Astrocyte of the spinal cord (primary cell): Measurements from ENCODE around the gene CREB5.

Experiments
- DNase-seq: peaks from one replicate; pipeline ENCODE4 v3.0.0; 2011; ENCODE audit warnings: low read depth, low spot score
- H3K4me3 ChIP-seq: 2 replicates; pipeline ENCODE4 v1.5.1; 2011; ENCODE audit warnings: low read depth, mild to moderate bottlenecking, low read length, moderate library complexity
- in situ Hi-C: cut with HindIII; loops from 2 replicates; pipeline ENCODE4 v1.10.0; 2017; ENCODE audit warnings: low sequenced_read_pairs
- TF ChIP-seq, protein P1 (sequence below): IDR thresholded peaks from 2 replicates; pipeline ENCODE4 v1.5.1; 2012; ENCODE audit warnings: low read depth, mild to moderate bottlenecking, low read length, inconsistent platforms

CREB5 gene

DNA sequence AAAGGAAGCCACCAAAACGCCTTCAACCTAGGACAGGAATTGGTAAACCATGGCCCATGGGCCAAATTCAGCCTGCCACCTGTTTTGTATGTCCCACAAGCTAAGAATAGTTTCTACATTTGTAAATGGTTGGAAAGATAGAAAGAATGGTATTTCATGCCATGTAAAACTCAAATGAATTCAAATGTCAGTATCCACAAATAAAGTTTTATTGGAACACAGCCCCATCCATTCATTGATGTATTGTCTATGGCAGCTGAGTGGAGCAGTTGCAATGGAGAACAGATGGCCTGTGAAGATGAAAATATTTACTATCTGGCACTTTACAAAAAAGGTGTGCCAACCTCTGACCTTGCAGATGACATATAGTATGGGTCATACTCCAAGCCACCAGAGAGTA, 236.9 kb downstream of the CREB5 start:
- in situ Hi-C loops = no loop called here
- no peak for DNase-seq
- H3K4me3 ChIP-seq = no peak overlapping the region
- TF ChIP-seq, protein P1, sequence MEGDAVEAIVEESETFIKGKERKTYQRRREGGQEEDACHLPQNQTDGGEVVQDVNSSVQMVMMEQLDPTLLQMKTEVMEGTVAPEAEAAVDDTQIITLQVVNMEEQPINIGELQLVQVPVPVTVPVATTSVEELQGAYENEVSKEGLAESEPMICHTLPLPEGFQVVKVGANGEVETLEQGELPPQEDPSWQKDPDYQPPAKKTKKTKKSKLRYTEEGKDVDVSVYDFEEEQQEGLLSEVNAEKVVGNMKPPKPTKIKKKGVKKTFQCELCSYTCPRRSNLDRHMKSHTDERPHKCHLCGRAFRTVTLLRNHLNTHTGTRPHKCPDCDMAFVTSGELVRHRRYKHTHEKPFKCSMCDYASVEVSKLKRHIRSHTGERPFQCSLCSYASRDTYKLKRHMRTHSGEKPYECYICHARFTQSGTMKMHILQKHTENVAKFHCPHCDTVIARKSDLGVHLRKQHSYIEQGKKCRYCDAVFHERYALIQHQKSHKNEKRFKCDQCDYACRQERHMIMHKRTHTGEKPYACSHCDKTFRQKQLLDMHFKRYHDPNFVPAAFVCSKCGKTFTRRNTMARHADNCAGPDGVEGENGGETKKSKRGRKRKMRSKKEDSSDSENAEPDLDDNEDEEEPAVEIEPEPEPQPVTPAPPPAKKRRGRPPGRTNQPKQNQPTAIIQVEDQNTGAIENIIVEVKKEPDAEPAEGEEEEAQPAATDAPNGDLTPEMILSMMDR = no peak

DNA sequence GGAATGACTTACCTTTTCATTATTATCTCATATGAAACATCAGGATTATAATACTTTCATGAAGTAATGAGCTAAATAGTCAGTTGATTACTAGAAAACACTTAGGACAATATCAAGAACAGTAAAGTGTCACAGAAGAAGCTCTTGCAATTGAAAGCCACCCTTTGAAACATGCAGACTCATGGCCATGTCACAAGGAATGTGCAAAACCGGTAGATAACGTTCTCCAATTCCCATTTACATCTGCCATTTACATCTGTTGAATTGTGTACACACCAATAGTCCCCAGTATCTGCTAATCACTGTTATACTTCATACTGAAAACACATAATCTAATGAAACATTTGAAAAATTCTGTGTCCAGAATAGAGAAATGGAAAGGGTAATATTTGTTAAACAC, 237.5 kb downstream of the CREB5 start:
- no peak overlapping the region for H3K4me3 ChIP-seq
- in situ Hi-C loops = no loop called here
- DNase-seq = no peak
- TF ChIP-seq, protein P1 = no peak

DNA sequence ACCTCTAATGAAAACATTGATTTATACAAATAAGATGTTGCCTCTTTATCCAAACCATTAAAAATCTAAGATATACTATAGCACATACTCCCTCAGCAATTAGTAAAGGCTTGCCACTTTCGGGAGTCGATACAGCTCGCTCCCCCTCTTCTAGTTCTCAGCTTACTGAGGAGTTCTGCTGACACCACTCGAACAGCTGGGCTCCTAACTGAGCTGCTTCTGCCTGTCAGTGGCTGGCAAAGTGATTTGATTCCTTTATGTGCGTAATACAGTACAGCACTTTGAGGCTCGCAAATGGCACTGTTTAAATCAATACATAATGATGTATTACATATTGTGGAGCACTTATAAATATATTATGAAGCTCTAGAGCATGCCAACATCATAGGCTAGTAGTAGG, 241.8 kb downstream of the CREB5 start:
- in situ Hi-C loops = no loop called here
- TF ChIP-seq, protein P1 = no peak
- no peak for DNase-seq
- H3K4me3 ChIP-seq = no peak overlapping the region

DNA sequence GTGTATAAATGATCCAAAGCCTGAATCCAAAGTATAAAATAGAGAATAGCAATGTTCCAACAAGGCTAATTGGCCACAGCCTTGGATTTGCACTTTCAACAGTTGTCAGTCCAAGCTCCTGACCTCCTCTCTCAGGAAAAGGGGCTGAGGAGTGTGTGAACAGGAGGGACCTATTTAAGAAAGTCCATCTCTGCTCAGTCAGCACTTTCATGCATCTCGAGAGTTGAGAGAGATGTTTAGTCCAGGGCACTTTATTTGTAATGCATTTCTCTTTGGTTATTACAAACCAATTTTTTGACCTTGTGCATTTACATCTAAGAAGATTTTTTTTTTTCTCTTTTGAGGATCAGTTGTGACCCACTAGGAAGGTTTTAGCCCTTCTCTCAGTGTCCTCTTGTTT, 244.2 kb downstream of the CREB5 start:
- in situ Hi-C loops = no loop called here
- TF ChIP-seq, protein P1 = no peak
- H3K4me3 ChIP-seq = no peak overlapping the region

DNA sequence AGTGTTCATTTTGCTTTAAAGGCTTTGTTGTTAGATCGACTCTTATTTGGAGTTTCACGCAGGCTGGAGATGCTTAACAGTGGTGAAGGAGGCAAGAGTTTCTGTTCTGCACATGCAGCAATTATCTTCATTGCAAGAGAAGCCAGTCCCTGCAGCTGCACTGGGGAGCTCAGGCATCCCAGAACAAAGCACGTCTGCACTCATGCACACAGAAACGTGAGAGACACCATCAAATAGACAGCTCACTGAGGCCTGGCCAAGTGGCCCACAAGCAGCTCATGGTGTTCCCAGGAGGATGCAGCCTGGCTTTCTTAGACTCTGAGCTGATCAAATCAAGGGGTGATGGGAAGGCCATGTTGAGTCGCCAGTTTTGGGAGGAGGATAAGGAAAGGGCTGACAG, 246.1 kb downstream of the CREB5 start:
- no peak for DNase-seq
- TF ChIP-seq, protein P1 = no peak
- in situ Hi-C loops = no loop called here
- no peak overlapping the region for H3K4me3 ChIP-seq

More for the DNA sequence above, 244.2 kb downstream of the CREB5 start:
- DNase-seq = no peak

DNA sequence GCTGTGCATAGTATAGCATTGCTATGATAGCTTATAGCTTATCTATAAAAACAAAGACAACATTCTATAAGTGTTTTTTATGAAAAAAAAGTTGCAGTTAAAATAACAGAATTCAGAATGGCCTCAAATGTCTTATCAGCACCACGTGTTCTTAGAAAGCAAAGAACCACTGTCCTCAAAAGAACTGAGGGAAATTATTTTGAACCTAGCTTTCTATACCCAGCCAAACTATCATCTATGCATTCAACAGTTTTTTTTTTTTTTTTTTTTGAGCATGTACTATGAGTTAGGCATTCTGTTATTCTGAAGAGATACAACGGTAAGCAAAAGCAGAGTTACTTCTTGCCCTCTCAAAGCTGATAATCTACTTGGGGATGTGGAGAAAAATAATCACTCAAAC, 247.8 kb downstream of the CREB5 start:
- DNase-seq = no peak
- H3K4me3 ChIP-seq = no peak overlapping the region
- TF ChIP-seq, protein P1 = no peak
- in situ Hi-C loops = no loop called here
